ENCODE data around the gene CACUL1. TPM values are rescaled to one million over a fixed set of nuclear protein-coding genes. Genes with fewer than 3 reads are reported as not detected.

CACUL1 gene
- total RNA-seq, 1 experiment from 2014 or later = 67.5 TPM

Other genes starting within 250 kb of the CACUL1 start
- not detected for gene PRLHR, start 159.3 kb downstream of the CACUL1 start, total RNA-seq (2021; ENCODE audit: unreplicated experiment)

Measured in HCT116 (cell line).